HS-27A (cell line): ENCODE data around the gene KRT74.

Source experiments
- DNase-seq: peaks from one replicate; pipeline ENCODE4 v3.0.0-alpha.2; 2012; ENCODE audit warnings: low read depth, missing footprints

The KRT74 gene

DNA sequence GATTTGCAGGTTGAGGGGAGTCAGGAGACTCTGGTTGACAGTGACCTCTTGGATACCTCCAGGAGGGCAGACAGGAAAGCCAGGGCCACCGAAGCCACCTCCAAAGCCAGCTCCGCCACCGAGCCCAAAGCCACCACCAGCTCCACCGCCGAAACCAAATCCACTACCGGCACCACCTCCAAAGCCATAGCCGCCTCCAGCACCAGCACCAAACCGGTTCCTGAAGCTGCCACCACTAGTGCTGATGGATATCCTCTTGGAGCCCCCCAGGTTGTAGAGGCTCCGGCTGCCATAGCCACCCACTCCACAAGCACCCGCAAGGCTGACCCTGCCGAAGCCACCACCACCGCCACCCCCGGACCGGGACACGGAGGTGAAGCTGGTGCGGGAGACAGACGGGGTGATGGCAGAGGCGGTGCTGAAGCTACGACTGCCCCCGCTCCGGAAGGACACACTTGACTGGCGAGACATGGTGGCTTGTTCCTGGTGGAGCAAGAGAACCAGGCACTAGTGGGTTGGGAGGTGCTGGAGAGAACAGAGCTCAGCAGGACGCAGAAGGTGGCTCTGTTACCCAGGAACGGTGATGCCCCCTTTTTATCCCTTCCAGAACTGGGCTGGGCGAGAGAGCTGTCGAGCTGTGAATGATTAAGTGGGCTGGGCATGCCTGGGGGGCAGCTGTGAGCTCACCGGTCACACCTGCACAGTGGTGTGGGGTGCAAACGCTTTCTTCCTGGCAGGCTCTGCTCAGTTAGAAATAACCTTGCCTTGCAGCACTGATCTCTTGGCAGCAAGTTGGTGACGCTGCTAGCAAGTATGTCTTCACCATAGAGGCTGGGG, 53.6 kb downstream of the KRT74 start, which contains the start of gene KRT5:
Gene KRT5 (minus strand): TSS at position 569 of the 837 bp plus-strand sequence. CDS start 98 bp downstream, at position 471.
- no peak for DNase-seq

DNA sequence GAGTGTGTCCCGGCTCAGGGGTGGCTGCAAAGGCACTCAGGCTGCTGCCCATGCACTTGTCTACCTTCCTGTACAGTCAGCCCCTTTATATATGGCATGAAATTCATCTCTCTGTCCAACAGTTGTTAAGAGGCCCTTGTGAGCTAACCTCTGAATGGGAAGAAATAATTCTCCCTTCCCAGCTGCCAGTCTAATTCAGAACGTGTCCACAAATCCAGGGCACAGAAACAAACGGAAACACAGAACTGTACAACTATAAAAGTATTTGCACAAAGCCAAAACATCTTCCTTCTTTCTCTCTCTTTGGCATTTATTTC, 54.3 kb downstream of the KRT74 start:
- no peak for DNase-seq

DNA sequence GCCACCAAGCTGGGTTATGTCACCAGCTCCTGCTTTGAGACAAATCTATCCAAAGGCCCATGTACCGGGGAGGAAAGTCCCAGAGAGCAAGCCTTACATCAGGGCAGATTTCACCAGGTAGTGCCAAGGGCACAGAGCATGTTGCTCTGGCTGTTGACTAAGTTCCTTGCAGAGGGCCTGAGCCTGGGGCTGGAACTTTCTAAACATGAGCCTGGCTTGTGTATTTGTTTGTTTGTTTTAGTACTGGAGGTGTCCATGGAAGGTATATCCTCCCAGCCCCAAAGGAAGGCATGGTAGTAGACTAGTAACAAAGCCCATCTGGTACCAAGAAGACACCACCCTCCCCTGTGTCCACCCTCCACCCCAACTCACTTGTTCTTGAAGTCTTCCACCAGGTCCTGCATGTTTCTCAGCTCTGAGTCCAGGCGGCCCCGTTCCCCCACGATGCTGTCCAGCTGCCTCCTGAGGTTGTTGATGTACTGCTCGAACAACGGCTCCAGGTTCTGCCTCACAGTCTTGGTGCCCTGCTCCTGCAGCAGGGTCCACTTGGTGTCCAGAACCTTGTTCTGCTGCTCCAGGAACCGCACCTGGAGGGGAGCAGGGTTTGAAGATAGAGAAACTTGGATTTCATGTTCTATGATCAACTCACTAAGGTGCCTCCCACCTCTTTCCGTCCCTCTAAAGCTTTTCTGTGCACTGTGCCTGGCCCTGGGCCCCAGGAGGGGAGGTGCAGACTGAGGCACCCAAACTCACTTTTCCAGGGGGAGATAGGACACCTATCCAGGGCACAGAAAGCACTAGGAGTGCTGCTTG, 54.9 kb downstream of the KRT74 start:
- no peak for DNase-seq

DNA sequence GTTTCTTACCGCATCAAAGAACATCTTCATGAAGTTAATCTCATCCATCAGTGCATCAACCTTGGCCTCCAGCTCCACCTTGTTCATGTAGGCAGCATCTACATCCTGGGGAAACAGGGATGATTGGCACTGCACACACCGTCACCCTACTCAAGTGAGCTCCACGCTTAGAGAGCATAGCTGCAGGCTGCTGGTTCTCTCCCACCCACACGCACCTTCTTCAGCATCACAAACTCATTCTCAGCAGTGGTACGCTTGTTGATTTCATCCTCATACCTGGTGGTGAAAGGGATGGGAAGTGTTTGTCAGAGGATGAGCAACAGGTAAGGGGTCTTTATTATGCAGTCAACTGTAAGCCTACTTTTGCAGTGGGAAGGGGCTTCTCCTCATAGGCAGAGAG, 55.8 kb downstream of the KRT74 start:
- DNase-seq, result no peak

DNA sequence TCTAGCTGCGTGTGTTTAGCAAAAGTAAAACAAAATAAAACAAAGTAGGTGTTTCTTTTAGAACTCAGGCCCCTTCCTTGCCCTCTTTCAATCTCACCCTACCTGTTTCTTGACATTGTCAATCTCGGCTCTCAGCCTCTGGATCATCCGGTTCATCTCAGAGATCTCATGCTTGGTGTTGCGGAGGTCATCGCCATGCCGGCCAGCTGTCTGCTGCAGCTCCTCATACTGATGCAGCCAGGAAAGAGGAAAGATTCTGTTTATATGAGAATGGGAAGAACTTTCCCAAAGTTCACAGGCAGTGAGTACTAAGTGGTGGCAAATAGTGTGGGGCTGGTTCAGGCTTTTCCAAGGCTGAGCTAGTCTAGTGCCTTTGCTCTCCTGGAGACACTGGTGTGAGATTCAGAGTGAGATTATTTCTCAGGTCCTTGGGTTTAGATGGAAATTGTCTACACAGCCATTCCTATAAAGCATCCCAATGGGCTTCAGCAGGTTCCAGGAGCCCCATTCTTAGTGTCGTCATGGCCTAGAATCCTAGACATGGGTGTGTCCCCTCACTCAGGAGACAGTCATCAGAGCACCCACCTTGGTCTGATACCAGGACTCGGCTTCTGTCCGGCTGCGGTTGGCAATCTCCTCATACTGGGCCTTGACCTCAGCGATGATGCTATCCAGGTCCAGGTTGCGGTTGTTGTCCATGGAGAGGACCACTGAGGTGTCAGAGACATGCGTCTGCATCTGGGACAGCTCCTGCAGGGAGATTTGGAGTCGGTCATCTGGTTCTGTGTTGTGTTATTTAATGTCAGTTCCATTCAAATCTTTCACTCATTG, 56.4 kb downstream of the KRT74 start:
- no peak for DNase-seq

DNA sequence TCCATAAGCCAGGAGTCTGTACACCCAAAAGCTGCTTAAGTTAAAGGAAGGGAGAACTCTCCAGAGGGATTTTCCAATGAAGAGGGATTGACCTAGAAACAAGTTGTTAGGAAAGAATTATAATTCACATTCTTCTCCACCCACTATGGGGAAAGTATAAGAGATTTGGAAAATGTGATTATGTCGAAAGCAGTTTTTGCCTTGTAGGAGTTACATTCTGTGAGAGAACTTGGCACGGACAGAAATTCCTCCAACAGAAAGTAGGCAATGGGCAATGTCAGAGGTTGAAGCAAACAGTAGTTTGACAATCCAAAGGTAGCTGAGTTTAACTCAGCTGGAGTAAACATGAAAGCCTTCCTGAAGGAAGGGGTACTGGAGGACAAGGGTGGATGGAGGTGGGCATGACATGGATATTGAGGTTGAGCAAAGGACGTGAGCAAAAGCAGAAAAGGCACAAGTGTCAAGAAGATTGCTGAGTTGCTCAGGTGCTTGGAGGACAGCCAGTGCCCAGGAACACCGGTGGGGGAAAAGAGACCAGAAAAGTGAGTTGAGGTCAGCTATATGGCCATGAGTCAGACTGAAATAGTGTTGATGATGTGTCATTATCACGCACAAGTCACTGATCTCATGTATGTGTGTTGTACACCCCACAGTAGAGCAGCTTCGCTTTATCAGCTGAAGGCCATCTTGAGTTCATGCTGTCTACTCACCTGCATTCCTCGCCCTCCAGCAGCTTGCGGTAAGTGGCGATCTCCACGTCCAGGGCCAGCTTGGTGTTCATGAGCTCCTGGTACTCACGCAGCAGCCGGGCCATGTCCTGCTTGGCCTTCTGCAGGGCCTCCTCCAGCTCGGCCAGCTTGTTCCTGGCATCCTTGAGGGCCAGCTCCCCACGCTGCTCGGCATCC, 57.5 kb downstream of the KRT74 start:
- DNase-seq, result no peak
